ENCODE results near the gene GRM3.

GRM3 gene

DNA sequence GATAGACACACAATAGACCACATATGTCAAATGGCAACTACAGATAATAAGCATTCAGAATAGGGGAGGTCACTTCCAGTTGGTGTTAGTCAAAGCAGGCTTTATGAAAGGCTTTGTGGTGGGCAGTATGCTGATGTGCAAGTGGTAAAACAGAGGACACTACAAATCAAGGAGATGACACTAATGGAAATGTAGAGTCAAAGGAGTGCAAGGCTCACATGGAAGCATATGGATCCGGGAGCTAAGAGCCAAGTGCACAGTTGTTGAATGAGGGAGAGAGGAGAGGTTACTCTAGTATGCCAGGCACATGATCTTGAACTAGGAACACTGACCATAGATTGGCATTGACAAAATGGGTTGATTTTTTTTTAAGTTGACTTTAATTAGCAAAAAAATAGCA lies 62.7 kb downstream of the GRM3 start:
- DNase-seq (ENCODE audit: low spot score), result no peak

DNA sequence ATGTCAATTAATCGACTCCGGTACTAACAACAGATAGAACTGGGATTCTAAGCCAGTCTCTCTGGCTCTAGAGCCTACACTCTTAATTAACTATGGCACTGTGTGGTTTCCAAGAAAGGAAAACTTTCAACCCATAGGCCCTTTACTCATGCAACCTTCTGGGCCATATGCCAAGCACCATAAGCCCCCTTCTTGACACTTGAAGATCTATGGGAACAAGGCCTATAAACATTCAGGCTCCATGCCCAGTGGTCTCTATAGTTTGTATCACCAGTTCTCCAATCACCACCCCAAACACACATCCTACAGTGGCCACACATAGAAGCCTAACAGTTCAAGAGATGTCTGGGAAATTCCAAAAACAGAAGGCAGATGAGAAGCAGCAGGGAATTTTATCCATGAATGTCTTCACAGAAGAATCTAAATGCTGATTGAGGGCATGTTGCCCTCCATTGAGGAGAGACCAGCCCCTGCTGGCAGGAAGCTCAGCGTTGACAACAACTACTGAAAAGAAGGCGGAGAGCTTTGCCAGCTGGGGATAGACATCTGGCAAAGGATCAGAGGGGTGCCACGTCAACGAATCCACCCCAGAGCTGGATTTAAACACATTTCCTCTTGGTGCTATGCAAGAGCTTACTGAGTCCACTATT lies 64.4 kb downstream of the GRM3 start:
- no peak for DNase-seq (ENCODE audit: low spot score)

DNA sequence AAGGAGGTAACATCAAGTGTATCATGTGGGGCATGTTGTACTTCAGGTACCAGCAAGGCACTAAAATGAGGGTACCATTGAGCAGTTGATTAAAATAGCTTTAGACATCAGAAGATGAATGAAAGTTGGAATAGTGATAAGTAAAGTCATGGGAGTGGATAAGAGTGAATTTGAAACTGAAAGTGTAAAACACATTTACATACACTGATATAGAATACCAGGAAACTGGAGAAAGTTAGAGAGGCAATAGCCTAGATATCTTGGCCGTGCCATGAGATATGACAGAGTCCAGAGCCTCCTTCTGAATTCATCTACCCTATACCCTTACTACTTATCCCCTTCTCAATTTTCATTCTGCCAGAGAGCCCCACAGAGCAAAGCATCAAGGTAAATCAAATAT lies 76.6 kb downstream of the GRM3 start:
- DNase-seq (ENCODE audit: low spot score), result no peak

DNA sequence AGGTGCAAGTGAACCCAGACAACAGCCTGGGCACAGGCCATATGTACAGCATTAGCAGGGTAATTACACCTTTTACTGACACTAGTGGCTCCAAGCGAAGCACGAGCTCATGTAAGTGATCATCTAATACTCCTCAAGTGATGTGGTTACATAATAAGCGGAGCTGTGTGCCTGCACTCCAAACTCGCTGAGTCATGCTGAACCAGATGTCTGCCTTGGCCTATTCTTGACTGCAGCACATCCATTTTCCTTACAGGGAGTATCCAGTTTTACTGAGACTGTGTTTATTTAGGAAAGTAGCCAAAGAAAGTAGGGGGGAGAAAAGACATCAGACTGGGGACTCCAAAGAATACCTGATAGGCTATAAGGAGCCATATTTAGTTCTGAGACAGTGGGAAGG lies 90.1 kb downstream of the GRM3 start:
- no peak for DNase-seq (ENCODE audit: low spot score)

DNA sequence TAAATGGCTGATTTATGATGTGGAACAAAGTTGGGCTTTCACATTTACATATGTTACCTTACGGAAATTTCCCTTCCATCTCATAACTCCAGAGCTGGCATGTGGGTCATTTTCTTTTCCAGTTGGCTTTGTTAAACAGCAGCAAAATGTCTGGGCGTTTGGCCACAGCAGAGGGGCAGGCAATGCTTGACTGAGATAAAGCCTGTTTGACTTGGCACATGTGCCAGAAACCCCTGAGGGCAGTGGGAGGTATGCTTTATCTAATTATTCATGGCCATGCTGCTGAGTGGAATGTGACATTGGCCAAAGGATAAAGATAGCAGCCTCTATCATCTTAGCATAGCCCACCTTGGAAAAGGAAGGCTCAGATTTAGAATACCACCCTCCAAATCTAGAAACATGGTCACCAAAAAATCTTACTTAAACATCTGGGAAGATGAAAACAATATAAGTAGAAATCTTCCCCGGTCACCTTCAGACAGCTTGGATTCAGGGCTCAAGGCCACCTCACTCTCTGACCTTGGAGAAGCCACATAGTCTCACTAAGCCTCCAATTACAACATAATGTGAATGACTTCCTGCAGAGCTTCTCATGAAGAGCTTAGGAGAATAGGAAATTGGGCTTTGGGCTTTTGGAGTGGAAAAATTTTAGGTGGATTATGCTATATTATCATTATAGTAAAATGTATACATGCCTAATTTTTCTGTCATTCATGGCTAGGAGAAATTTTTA lies 101.5 kb downstream of the GRM3 start:
- no peak for DNase-seq (ENCODE audit: low spot score)

DNA sequence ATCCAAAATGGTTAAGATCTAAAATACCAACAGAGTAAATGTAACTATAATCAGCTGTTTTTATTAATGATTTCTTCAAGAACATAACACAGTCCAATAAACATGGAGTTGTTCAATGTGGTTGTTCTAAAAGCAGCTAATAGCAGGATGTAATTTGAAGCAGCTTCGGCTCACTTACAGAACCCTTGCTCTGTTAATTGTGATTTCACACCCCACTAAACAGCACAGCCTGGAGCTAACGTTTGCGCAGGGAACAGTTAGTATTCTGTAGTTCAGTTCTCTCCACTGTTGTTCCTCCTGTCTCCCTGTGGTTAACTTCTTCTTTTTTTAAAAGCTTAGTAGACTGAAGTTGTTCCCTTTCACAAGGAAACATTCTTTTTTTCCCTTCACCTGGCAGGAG lies 104.0 kb downstream of the GRM3 start:
- no peak for DNase-seq (ENCODE audit: low spot score)

DNA sequence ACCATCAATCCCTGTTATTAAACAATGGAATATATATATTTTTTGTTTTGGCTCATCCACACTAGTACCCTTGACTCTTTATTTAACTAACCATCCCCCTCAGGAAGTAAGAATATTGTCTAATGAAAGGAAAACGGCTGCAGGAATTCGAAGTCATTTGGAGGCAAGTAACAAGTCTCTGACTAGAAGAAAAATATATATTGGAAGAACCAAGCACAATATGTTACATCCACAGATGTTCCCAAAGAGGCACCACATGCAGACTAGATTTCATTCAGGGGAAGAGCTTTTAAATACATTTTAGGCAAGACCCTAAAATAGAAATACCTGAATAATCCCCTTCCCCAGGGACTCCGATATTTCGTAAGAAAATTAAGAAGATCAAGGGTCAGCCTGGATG lies 104.5 kb downstream of the GRM3 start:
- no peak for DNase-seq (ENCODE audit: low spot score)

DNA sequence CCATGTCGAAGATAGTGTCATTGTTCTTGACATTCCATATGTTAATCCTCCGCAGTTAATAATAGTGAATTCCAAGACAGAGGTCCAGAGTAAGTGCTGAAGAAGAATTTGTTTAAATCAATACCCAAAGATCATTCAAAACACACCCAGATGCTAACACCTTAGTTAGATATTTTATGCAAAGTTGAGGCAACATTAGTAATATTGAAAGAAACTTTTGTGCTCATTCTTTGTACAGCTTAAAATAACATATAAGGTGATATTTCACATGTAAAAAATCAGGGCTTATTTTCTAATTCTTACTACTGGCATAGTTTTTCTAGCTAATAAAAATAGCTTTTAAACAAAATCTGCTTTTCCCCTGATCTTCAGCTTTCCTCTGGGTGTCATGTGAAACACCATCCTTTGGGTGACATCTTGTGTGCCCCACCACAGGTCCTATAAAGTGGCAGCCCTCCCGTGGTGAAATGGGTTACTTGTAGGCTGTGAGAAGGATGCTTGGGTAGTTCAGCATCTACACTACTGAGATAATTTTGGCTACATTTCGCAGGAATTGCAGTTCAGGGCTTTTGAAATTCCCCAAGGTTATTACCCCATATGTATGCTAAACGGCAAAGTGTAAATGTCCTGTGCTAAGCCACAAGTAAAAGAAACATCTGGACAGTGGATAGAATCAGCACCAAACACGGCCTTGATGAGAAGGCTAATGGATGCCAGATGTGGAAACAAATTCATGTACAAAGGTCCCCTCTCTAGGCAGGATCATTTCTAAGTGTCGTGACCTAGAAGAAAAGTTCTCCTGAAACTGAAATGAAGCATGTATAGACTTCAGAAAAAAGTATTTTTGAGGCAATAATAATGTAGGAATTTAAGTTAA lies 105.4 kb downstream of the GRM3 start:
- no peak for DNase-seq (ENCODE audit: low spot score)

DNA sequence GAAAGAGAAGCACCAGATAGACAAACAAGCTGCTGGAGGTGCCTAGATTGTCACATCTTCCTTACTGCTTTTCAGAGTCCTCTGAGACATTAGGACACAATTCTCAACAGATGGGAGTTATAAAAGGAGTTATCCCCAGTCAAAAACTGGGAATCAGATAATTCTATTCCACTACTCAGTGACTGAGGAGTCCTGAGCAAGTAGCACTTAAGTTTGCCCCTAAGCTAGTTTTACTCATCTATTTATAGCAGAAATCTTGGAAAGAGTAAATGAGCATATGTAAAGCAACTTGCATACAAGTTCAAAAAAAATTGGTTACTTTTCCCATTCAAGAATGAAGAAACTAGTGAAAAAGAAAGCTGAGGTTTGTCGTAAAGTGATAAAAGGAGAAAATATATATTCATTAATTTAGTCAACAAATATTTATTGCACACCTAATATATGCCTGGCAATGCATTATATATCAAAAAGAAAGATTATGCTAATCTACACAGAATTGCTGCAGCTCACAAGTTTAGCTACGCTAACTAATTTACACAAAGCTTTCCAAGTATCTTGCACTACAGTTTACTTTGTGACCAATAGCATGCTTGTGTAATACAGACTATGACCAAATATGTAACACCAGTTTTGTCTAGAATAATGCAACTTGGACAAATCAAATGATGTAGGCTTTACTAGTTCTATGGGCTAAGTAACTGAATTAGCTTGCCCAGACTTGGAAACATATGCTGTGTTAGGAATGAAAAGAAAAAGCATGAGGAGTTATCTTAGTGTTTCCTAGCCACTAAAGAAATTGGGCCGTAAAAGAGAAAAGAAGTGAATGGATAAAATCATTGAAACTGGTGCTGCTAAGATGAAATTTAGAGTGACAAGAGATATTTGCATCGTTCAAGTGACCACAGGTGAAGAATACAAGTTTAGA lies 106.3 kb downstream of the GRM3 start:
- no peak for DNase-seq (ENCODE audit: low spot score)

DNA sequence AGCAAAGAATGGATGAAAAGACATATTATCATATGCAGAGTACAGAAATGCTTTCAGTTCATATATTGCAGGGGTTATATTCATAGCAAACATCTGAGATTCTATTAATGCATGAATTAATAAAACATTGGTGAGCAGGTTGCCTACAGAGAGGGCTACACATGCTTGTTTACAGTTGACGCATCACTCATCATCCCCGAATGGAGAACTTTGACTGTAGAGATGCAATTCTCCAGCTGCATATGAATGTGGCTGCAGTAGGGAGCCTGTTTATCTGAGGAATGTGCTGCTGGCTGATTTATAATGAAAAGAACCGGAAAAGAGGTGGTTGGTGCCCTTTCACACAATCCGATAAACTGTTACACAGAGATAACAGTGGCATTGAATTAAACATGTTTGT lies 116.5 kb downstream of the GRM3 start:
- no peak for DNase-seq (ENCODE audit: low spot score)

DNA sequence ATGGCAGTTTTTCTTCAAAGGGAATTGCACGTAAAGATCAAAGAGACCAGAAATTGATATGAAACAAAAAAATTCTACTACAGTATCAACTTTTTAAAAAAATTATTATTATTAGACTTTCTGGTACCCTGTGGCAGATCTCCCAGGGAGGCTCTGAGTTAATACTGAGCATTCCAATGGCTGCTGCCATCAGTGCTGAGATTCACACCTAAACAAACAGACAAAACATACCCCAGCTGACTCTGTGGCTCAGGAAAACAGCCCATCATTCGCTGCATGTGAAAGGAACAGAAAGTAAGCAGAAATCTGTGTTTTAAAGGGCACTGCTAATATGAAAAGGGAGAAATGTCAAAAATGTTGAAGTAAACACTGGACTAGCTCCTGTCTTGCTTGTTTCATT lies 118.4 kb downstream of the GRM3 start:
- DNase-seq (ENCODE audit: low spot score), result no peak

DNA sequence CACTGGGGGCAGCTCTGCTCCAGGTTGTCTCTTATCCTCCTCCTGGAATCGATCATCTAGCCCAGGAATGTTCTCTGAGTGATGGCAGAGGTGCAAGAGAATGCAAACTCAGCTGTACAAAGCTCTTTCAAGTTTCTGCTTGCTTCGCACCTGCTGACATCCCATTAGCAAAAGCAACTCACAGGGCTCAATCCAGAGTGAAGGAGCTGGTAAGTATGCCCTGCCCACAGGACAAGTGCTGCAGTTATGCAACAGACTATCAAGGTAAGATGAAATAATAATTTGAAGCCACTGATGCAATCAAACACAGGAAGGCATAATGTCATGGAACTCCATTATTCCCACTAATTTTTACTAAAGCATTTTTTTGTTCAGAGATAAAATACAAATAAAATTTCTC lies 122.2 kb downstream of the GRM3 start:
- DNase-seq (ENCODE audit: low spot score), result no peak

DNA sequence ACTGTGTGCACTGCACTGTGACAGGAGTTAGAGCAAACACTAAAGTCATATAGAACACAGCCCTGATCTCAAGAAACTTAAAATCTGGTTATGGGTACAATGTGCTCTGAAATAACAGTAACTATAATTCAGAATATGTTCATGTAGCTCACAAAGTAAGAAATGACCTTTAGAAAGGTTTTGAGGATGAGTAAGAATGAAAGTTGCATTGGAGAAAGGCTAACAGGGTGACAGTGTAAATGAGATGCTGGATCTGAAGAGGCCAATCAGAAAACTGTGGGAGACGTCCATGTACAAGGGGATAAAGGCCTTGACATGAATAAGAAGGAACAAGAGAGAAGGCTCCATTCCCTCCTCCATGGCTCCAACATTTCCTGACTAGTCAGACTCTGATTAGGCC lies 124.7 kb downstream of the GRM3 start:
- DNase-seq (ENCODE audit: low spot score), result no peak

DNA sequence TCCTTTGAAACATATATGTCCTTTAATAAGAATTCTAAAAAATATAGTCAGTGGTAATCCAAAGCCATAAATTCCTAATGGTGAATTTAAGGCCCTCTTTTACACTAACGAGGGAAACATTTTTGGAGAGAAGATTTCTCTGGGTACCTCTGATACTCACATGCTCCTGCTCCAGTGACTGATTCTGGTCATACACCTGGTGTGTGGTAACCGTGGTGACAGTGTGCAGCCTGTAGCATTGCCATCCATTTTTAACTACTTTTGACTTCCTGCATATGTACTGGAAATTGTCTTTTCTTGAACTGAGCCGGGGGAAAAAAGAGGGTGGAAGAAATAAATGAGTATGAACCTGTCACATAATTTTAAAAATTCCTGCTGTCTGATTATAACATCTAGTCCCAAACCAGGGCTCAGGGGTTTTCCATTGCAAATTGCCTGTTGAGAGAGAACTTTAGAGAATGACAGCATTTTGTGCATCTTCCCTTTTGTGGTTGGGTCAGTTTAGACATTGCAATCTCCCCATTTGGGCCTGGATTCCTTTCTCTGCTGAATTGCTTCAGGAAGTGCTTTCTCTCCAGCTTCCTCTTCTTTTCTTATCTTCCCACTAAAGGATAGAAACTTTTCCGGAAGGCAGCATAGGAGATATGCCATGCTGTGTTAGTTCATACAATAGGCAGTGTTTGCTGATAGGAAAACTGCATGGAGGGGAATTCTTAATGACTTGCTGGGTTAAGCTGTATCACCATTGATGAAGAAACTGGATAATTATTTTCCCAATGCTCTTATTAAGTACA lies 125.5 kb downstream of the GRM3 start:
- no peak for DNase-seq (ENCODE audit: low spot score)

DNA sequence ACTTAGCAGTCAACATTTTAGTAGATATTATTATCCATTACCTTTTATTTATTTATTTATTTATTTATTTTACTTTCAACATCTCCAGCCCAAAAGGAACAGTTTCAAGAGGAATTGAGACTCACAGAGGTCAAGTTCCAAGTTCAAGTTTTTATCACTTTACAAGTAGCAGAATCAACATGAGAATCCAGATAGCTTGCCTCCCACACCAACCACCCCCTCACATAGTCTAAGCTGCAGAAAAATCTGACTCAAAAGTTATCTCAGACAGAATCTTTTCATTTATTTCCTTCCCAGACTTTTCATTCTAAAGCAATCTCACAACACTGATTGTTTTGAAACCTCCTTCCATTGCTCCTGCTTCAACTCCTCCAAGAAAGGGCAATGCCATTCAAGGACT lies 129.6 kb downstream of the GRM3 start:
- DNase-seq (ENCODE audit: low spot score), result no peak

DNA sequence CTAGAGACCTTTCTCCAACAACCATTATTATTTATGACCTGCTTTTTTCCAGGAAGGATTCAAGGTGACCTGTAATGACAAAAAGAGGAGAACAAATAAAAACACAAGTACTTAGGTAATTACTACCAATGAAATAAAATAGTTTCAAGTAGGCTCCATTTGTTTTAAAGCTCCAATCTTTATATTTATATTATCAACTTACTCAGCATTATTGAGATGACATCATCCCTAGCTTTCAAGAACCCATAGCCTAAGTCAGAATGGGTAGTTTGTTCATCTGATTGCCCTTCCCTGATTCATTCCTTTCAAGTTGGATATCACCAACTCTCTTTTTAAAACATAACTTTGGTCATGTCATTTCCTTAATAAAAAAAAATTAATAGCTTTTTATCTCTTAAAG lies 131.5 kb downstream of the GRM3 start:
- no peak for DNase-seq (ENCODE audit: low spot score)

DNA sequence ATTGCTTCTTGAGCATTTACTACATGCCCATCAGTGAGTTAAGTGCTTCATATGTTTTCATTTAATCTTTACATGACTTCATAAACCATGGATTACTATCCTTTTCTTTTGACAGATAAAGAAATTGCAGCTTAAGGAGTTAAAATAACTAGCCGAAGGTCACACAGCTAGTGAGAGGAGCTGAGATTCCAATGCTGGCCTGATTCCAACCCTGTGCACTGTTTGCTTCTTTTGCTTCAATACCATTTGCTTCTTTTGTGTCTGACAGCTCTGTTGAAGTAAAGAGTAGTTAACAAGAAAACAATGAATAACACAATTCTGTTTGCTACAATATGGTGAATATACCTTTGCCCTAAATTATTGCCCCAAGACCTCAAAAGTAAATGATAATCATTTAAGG lies 132.4 kb downstream of the GRM3 start:
- DNase-seq (ENCODE audit: low spot score), result no peak

DNA sequence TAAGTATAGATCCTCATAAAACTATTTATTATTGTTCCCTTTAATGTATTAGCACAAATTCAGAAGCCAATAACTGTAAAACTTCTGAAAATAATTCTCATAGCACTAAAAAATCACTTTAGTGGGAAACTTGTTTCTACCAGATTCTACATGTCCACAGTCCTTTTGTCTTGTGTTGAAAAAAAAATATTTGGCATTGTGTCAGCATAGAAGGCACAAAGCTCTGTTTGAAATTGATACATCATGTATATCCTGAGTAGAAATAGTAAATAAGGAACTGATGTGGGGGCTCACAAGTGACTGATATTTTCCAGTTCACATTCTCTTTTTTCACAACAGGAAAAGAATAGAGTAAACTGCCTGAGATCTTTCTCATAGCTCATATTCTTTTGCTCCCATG lies 134.6 kb downstream of the GRM3 start:
- no peak for DNase-seq (ENCODE audit: low spot score)

DNA sequence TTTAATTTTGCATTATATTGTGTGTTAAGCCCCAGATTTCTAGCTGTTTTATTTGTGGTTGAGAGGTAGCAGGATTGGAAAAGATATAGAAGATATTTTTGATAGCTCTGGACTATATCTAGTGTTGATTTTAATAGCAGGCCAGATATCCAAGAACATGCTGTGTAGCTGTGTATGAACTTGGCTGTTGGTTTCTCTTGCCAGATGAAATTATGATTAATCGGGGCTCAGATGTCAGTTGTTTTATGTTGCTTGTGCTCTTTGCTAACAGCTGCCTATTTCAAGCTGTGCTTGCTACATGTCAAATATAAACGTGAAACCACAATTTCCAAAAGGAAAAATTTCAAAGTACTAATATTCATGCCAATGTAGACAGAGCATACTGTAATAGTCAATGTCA lies 141.1 kb downstream of the GRM3 start:
- DNase-seq (ENCODE audit: low spot score), result no peak

DNA sequence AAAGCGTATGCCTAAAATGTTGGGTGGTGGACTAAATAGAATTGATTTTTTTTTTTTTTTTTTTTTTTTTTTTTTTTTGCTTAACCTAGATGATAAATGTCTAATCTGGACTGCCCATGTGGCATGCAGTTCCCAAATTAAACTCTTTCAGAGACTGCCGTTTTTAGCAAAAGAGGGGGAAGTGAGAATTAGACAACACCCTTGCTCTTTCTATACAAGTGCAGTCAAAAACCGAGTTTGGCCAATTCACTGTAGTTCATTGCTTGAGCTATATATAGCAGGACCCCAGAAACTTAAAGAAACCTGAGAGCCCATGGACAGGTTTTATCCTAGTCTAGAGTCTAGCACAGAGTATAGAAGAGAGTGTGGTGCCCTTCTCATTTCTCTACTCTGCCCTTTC lies 141.9 kb downstream of the GRM3 start:
- DNase-seq (ENCODE audit: low spot score), result no peak

DNA sequence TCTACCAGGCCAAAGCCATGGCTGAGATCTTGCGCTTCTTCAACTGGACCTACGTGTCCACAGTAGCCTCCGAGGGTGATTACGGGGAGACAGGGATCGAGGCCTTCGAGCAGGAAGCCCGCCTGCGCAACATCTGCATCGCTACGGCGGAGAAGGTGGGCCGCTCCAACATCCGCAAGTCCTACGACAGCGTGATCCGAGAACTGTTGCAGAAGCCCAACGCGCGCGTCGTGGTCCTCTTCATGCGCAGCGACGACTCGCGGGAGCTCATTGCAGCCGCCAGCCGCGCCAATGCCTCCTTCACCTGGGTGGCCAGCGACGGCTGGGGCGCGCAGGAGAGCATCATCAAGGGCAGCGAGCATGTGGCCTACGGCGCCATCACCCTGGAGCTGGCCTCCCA lies 142.7 kb downstream of the GRM3 start:
- no peak for DNase-seq (ENCODE audit: low spot score)

Data from left forelimb (tissue), 1 donor.